ENCODE data around the gene NUDT4.

Gene NUDT4

GRCh38 chr12:93377252-93378195 lies at the start of gene NUDT4:
Gene NUDT4 (plus strand): TSS chr12:93377925. CDS start chr12:93378323, 398 bp downstream.
- DNase-seq = peak; percentile 89

DNA sequence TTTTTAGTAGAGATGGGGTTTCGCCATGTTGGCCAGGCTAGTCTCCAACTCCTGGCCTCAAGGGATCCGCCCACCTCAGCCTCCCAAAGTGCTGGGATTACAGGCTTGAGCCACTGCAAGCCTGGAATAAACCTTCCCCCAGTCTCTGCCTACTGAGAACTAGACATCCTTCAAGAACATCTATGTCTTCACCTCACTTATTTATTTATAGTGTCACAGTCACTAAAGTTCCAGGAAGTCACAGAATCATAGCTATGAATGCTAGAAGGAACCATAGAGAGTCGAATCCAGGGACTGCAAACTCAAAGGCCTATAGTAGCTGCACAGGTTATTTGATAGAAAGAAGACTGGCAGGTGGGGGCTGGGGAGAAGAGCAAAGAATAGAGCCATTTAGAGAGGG lies 44.7 kb upstream of the NUDT4 start:
- DNase-seq = no peak

DNA sequence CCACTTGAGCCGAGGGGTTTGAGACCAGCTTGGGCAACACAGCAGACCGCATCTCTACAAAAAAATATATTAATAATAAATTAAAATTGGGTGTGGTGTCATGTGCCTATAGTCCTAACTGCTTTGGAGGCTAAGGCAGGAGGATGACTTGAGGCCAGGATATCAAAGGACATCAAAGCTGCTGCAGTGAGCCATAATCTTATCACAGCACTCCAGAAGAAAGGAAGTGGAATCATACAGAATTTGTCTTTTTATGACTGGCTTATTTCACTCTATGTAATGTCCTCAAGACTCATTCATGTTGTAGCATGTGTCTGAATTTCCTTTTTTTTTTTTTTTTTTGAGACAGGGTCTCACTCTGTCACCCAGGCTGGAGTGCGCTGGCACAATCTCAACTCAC lies 43.9 kb upstream of the NUDT4 start:
- DNase-seq = no peak

GRCh38 chr12:93335603-93336162 lies 42.0 kb upstream of the NUDT4 start:
- no peak for DNase-seq

- no peak for DNase-seq
Observed at GRCh38 chr12:93336291-93336741, 41.4 kb upstream of the NUDT4 start.

DNA sequence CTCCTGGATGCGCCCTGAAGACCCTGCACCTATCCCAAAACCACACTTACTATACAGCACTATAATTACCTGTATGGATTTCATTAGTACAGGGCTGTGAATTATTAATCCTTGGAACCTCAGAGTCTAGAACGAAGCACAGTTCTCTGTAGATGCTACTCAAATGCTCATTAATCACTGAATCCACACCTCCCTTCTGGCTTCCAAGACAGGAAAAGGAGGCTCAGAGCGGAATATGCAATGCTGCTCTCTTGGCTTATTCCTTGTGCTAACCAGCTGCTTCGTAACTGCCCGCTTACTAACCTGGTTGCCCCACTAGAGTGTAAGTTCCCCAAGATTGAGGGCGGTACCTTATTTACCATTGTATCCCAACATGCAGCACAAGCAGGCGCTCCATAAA lies 39.1 kb upstream of the NUDT4 start:
- DNase-seq = no peak

DNA sequence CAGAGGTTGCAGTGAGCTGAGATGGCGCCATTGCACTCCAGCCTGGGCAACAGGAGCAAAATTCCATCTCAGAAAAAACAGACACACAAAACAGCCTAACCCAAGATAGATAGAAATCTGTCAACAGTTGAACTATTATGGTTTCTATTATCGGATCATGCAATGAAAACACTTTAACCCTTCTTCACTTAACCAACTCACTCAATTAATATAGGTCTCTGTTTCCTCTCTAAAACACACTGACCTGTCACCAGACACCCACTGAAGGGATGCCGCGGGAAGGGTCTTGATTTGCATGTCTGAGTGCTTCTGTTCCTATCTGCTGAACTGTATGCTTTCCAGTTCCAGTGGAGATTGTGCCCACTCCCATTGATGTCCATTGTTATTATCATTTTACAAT lies 38.0 kb upstream of the NUDT4 start:
- no peak for DNase-seq

GRCh38 chr12:93341409-93342049 lies 36.2 kb upstream of the NUDT4 start:
- DNase-seq = no peak

DNA sequence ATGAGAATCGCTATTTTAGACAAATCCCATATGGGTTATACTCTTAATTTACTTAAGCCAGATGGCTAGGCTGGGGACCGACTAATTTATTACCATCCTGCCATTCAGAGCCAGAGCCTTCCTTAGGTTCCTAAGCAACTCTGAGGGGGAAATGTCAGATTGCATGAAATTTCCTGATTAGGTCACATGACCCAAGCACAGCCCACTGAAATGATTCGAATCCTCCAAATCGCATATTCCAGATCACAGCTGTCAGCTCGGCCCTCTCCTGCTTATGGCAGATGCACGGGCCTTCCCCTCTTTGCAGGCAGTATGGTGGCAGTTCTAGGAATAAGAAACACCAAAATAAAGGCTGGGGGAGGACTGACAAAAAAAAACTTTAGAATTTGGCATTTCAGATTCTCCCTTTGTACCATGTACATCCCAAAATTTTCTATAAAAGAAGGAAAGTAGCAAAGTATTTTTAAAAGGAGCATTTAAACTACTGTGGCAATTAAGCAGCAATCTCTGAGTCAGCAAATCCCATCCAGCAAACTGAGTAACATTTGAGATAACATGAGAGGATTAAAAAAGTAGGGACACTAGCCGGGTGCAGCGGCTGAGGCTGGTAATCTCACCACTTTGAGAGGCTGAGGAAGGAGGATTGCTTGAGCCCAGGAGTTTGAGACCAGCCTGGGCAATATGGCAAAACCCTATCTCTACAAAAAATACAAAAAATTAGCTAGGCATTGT lies 30.5 kb upstream of the NUDT4 start:
- no peak for DNase-seq

DNA sequence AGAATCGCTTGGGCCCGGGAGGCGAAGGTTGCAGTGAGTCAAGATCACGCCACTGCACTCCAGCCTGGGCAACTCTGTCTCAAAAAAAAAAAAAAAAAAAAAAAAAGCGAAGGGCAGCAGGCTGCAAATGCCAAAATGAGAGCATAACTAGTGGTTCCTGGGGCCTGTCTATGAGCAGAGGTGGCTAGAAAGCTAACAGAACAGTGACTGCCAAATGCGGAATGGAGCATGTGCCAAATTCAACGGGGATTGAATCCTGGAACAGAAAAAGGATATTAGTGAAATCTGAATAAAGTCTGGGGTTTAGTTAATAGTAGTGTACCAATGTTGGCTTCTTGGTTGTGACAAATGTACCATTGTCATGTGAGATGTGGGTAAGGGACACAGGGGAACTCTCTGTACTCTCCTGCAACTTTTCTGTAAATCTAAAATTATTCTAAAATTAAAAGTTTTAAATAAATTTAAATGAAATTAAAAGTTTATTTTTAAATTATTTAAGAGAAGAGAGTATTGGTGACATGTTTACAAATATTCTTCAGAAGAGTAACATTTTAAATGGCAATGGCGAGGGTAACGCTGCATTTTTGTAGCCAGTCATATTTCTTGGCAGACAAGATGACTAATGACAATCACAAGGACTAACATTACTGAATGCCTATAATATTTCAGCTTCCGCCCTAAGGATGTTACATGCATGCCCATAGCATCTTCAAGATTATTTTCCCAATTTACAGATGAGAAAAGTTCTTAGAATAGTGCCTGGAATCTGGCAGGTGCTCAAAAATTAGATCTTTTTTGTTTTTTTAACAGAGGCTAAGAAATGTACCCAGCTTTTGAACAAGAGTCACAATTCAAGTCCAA lies 28.9 kb upstream of the NUDT4 start:
- no peak for DNase-seq

GRCh38 chr12:93351726-93352125 lies 26.0 kb upstream of the NUDT4 start:
- no peak for DNase-seq

DNA sequence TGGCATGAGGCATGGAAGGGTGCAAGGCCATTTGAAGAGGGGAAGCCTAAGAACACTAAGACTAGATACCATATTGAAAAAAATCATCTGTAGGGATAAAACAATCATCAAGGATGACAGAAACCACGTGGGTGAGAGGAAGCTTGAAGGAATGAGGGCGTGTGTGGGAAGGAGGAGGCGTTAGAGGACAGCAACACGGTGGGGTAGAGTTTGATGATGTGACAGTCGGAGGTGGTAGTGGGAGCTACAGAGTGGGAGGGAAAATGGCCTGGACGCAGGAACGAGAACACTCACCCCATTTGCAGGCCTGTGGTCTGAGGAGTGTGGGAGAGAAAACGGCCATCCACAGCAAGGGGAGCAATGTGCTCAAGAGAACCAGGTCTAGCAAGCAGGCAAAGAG lies 25.4 kb upstream of the NUDT4 start:
- no peak for DNase-seq

GRCh38 chr12:93356214-93356613 lies 21.5 kb upstream of the NUDT4 start:
- DNase-seq = no peak

DNA sequence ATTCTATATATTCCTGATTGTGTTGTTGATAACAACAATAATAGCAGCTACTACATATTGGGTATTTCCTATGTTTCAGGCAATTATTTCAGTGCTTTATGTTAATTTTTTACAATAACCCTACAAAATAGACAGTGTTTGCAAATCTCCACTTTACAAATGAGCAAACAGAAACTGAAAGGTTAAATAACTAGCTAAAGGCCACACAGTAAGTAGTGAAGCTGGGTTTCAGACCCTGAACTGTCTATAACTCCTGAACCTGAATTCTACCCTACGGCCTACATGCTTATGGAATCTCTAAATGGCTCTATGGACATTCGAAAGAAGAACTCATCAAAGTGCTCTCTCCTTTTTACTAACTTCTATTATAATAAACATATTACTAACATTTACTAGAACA lies 19.7 kb upstream of the NUDT4 start:
- no peak for DNase-seq

- no peak for DNase-seq
Observed at GRCh38 chr12:93358821-93359220, 18.9 kb upstream of the NUDT4 start.

- DNase-seq = no peak
Observed at GRCh38 chr12:93360688-93361087, 17.0 kb upstream of the NUDT4 start.

- no peak for DNase-seq
Observed at GRCh38 chr12:93361151-93361919, 16.4 kb upstream of the NUDT4 start.

- no peak for DNase-seq
Observed at GRCh38 chr12:93363841-93364297, 13.9 kb upstream of the NUDT4 start.

DNA sequence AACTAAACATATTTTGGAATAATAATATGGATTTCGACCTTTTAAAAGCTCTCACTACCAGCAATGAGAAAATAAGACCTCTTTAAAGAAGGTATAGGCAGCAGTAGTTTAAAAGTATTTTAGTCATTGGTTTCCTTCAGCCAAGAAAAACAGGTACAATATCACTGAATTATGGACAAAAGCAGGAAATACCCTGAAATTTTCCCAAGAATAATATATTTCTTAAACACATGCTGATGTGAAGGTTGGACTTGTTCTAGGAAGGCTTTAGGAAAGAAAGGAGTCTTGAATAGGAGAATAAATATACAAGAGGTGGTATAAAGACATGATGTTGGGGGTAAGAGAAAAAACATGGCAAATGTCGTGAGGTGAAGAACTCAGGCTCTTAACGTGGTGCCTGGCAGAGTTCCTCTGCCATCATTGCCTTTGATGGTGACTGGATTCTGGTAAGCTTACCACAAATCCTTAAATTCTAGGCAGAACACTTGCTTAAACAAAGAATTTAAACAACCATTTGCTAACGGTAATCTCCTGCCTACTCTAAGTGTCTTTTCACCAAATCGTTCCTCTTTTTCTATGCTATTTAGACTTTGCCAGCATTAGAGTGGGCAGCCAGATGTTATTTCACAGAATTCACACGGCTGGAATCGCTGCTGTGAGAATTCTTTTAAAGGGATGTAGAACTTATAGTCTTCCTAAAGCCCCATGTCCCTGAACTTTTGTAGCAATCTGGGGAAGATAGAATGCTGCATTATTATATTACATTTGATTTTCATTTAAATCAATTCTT lies 11.9 kb upstream of the NUDT4 start:
- DNase-seq = no peak

- DNase-seq = no peak
Observed at GRCh38 chr12:93366422-93366821, 11.3 kb upstream of the NUDT4 start.

Data from NK-92 treated with Interleukin-12 subunit alpha and Interleukin-12 subunit beta, amount 100 ng/mL, for 24 hours (cell line).